Activated naive CD8-positive, alpha-beta T cell treated with anti-CD3 and anti-CD28 coated beads, Interleukin-2, amount 10 ng/mL, durations not matched to agents 7 days and 5 days (primary cell): ENCODE measurements around the gene CROCC2. TPM values are rescaled to one million over a fixed set of nuclear protein-coding genes. Genes with fewer than 3 reads are reported as not detected.

Source experiments
- ATAC-seq: fragments of 150-1000 bp; cut with Tn5 transposase; one replicate; pipeline ENCODE4 v1.10.0; 2021; ENCODE audit warnings: low read depth, moderate library complexity
- POLR2A ChIA-PET: fragments of 350-600 bp; sonication (Branson Sonifier 250); formaldehyde crosslinking; loops from one replicate; lab custom pipeline; 2021; ENCODE audit warnings: antibody characterized with exemption; lab: Charles Lee
- DNase-seq: peaks from one replicate; pipeline ENCODE4 v3.0.0; 2021
- H3K27ac Mint-ChIP-seq: one replicate; pipeline ENCODE4 v1.8.0; 2022; ENCODE audit warnings: mild to moderate bottlenecking, mixed read lengths
- H3K27me3 Mint-ChIP-seq: one replicate; pipeline ENCODE4 v1.8.0; 2022; ENCODE audit warnings: mild to moderate bottlenecking, moderate library complexity, mixed read lengths
- H3K36me3 Mint-ChIP-seq: one replicate; pipeline ENCODE4 v1.8.0; 2021; ENCODE audit warnings: mild to moderate bottlenecking, mixed read lengths
- H3K4me1 Mint-ChIP-seq: one replicate; pipeline ENCODE4 v1.8.0; 2021; ENCODE audit warnings: mixed read lengths
- H3K4me3 Mint-ChIP-seq: one replicate; pipeline ENCODE4 v1.8.0; 2022; ENCODE audit warnings: mild to moderate bottlenecking, moderate library complexity, mixed read lengths
- H3K9me3 Mint-ChIP-seq: one replicate; pipeline ENCODE4 v1.8.0; 2021; ENCODE audit warnings: mixed read lengths
- total RNA-seq, 2 experiments: library from RNA; stranded (reverse); gene quantifications; one replicate each; pipeline ENCODE4 v1.2.3, GENCODE V29; 2021

CROCC2 gene
- total RNA-seq, 2 experiments from 2014 or later: not detected

DNA sequence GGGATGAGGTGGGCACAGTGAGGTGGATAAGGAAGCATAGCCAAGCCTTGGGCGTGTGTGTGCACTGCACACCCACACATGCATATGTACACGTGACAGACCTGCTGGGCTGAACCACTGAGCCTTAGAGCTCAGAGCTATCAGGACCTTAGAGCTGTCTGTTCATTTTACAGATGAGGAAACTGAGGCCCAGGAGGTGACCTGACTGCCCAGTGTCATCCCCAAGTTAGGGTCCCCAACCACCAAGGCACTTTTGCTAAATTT lies 84.1 kb downstream of the CROCC2 start:
- POLR2A ChIA-PET: no interaction called here
- no peak for DNase-seq
- Mint-ChIP-seq H3K9me3 (no peaks in the 10 kb centered on the region), H3K4me3 (no peak overlapping the region), H3K27me3 (no peaks in the 10 kb centered on the region), H3K27ac (no peak overlapping the region), H3K4me1 (no peaks in the 10 kb centered on the region), H3K36me3 (no peaks in the 10 kb centered on the region)
- ATAC-seq: no peak

- Mint-ChIP-seq H3K36me3 (no peaks in the 10 kb centered on the region), H3K4me1 (no peaks in the 10 kb centered on the region), H3K4me3 (no peak overlapping the region), H3K27ac (no peak overlapping the region), H3K9me3 (no peaks in the 10 kb centered on the region), H3K27me3 (no peaks in the 10 kb centered on the region)
- no peak for ATAC-seq
- POLR2A ChIA-PET: no interaction called here
- DNase-seq: no peak
Measured at GRCh38 chr2:240990726-240991377, 84.7 kb downstream of the CROCC2 start.

DNA sequence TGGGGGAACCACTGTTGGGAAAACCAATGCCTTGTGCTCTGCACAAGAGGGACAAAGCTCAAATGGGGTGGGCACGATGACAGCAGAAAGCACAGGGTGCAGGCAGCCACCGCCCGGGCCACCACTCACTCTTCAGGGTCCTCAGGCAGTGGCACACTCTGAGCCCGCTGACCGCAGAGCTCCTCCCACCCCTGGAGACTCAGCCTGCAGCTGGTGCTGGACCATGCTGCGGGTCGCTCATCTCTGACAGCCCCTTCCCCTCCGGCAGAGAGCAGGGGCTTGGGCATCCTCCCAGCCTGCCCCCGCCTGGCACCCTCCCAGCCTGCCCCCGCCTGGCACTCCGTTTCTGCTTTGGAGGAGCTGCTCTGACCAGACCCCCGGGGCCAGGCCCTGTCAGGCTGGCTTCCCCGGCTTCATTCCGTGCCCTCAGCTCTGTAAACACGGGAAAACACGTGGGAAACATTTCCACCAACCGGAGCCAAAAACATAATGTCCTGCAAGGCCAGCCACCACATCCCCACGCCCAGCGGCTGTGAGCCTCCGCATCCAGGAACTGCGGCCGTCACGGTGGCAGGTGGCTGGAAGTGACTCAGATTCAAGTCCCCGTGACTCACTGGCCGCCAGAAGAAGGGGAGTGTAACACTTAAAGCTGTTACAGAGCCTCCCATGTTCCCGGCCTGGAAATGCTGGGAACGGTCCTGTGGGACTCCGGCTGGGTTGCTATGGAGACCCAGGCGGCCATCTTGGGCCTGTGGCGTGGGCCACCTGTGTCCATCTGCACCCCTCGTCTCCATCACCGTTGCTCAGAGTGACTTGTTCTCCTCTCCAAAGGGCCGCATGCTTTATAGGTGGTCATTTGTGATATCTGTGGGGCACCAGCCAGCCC lies 85.5 kb downstream of the CROCC2 start:
- no peak overlapping the region for H3K4me3 Mint-ChIP-seq
- no peaks in the 10 kb centered on the region for H3K27me3 Mint-ChIP-seq
- no peaks in the 10 kb centered on the region for H3K9me3 Mint-ChIP-seq
- no peaks in the 10 kb centered on the region for H3K36me3 Mint-ChIP-seq
- no peaks in the 10 kb centered on the region for H3K4me1 Mint-ChIP-seq
- ATAC-seq: no peak
- POLR2A ChIA-PET: no interaction called here
- DNase-seq: no peak
- no peak overlapping the region for H3K27ac Mint-ChIP-seq

DNA sequence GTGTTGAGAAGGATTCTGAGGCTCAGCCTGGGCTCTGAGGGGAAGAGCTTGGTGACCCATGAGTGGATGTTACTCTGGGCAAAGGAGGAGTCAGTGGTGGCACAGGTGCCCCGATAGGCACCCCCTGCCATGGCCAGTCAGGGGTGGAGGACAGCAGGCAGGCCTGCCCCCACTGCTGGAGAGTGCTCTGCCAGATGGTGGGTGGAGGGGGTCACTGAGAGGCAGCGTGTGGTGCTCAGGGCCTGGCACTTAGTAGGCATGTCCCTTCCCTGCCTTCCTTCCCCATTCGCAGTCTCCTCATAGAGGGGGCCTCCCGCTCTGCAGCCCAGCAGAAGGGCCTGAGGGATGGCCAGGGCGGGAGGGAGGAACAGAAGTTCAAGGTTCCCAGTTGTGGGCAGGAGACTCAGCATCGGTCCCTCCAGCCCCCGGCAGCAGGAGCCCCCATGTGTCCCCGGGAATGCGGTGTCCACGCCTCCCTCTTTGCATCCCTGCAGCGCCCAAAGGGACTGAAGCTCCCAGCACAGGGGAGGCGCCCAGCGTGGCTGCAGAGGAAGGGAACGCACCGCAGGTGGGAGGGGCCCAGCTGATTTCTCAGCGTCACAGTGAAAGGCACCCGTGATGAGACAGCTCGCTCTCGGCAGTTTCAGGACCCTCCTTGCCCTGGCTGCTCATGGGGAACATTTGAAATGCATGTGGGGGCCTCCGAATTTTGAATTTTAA lies 86.6 kb downstream of the CROCC2 start:
- DNase-seq (no peak), ATAC-seq (no peak)
- POLR2A ChIA-PET: no interaction called here
- no peak overlapping the region for H3K4me3 Mint-ChIP-seq
- H3K27me3 Mint-ChIP-seq: peaks cover 4% of the 10 kb centered on the region
- no peaks in the 10 kb centered on the region for H3K9me3 Mint-ChIP-seq
- no peaks in the 10 kb centered on the region for H3K36me3 Mint-ChIP-seq
- H3K4me1 Mint-ChIP-seq: peaks cover 3% of the 10 kb centered on the region
- H3K27ac Mint-ChIP-seq: no peak overlapping the region

DNA sequence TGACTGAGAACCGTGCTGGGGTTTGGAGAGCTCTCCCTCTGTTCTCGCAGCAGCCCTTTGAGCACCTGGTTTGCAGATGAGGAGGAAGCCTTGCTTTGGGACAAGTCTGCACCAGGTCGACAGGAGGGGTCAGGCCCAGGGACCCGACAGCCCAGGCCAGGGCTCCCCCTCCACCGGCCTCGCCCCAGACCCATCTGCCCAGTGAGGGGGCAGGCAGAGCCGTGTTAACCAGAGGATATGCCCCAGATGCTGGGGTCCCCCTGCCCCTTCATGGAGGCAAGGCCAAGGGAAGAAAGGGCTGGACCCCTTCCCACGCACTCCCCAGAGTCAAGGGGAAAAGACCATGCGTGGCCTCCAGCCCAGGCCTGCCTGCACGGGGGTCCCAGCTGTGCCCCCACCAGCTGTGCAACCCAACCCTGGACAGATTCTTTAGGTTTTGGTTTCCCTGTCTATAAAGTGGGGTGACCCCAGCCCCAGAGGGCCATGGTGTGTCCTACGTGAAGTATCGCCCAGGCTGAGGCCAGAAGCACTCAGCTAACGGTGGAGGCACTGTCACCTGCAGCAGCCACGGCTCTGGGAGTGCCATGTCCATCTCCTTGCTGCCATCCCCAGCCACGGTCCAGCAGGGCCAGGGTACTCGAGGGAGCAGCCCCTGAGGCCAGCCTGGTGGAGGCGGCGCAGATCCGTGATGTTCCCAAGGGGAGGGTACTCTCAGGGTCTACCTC lies 87.5 kb downstream of the CROCC2 start:
- DNase-seq (no peak), ATAC-seq (no peak)
- POLR2A ChIA-PET: interaction anchor here (1.3 kb wide), 1 partner anchor 16 kb away, joined by 3 read pairs; no protein-coding TSS in a partner anchor
- no peak overlapping the region for H3K4me3 Mint-ChIP-seq
- H3K4me1 Mint-ChIP-seq: peaks cover 3% of the 10 kb centered on the region
- H3K36me3 Mint-ChIP-seq: no peaks in the 10 kb centered on the region
- H3K27ac Mint-ChIP-seq: no peak overlapping the region
- H3K27me3 Mint-ChIP-seq: peaks cover 4% of the 10 kb centered on the region
- H3K9me3 Mint-ChIP-seq: no peaks in the 10 kb centered on the region

DNA sequence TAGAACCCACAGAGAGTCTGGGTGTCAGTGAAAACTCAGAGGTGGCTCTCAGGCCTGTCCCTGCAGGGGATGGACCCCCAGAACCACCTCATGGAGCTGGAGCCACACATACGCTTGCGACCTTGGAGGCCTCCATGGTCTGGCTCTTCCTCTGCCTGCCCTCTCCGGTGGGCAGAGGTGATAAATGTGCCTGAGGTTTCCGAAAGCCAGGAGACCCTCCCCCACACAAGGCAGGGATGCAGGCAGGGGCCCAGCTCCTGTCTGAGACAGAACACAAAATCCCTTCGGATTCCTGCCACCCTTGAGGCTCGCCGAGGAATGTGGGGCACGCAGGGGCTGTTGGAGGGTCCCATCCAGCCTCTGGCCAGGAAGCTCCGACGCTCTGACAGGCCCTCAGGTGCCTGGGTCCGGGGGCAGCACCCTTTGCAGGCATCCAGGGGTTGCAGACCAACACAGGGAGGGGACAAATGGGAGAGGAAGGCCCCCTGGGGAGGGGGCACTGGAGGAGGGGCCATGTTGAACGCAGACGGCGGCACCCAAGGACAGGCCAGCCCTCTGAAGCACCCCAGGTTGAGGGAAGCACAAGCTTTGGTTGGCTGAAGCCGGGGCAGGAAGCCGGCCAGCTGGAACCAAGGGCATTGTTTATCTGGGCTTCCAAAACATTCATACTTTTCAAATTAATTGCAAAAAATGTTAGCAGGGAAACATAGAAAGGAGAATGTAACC lies 88.2 kb downstream of the CROCC2 start:
- Mint-ChIP-seq H3K27ac (no peak overlapping the region), H3K9me3 (no peaks in the 10 kb centered on the region), H3K27me3 (peaks cover 4% of the 10 kb centered on the region), H3K36me3 (no peaks in the 10 kb centered on the region), H3K4me3 (no peak overlapping the region), H3K4me1 (peaks cover 3% of the 10 kb centered on the region)
- POLR2A ChIA-PET: interaction anchor here (1.3 kb wide), 1 partner anchor 15 kb away, joined by 3 read pairs; no protein-coding TSS in a partner anchor
- DNase-seq (no peak), ATAC-seq (no peak)

DNA sequence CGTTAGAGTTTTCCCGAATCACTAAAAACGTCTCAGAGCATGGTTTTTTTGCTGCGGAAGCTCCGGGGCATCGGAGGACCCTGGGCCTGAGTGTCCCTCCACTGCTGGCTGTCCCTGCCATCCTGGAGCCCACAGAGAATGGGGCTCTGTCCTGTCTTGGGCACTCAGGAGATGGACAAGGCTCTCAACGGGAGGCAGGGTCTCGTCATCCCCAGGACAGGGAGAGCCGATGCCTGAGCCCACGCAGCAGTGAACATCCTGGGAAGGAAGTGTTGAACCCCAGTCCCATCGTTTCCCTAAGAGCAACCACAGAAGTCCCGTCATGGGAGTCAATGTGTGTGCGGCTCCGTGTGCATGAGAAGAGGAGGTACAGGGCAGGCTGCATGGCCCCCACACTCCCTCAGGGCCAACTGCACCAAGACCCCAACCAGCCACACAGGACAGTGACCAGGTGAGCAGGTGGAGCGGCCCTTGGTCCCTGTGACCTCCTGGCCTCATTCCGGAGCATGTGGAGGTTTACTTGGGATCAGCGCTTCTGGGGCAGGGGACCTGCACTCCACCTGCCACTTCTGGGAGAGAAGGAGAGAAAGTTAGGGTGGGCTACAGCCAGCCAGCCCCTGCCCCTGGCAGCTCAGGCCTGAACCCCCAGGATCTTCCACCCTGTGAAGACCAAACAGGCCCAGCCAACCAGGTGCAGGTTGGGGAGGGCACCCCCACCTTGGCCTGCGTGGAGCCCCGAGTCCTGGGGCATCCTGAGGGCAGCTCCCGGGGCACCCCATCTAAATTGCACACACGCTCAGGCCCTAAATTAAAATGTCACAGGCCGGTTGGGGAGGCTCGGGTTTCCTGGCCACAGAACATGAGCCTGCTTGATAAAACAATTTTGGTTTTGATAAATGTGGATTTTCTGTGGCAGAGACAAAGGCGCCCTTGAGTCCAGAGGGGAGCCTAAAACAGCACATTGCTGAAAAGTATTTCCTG lies 89.2 kb downstream of the CROCC2 start:
- Mint-ChIP-seq H3K36me3 (no peaks in the 10 kb centered on the region), H3K9me3 (no peaks in the 10 kb centered on the region), H3K4me3 (no peak overlapping the region), H3K27me3 (peaks cover 12% of the 10 kb centered on the region), H3K27ac (no peak overlapping the region), H3K4me1 (peaks cover 3% of the 10 kb centered on the region)
- no peak for ATAC-seq
- POLR2A ChIA-PET: interaction anchor here (1.3 kb wide), 1 partner anchor 14 kb away, joined by 3 read pairs; no protein-coding TSS in a partner anchor
- DNase-seq: no peak

- H3K9me3 Mint-ChIP-seq: no peaks in the 10 kb centered on the region
- no peak for DNase-seq
- no peak for ATAC-seq
- peaks cover 12% of the 10 kb centered on the region for H3K27me3 Mint-ChIP-seq
- no peak overlapping the region for H3K4me3 Mint-ChIP-seq
- H3K4me1 Mint-ChIP-seq: peaks cover 3% of the 10 kb centered on the region
- no peaks in the 10 kb centered on the region for H3K36me3 Mint-ChIP-seq
- no peak overlapping the region for H3K27ac Mint-ChIP-seq
- POLR2A ChIA-PET: no interaction called here
Measured at GRCh38 chr2:240996161-240996833, 90.2 kb downstream of the CROCC2 start.

GRCh38 chr2:240996834-240997140 lies 90.7 kb downstream of the CROCC2 start:
- H3K4me3 Mint-ChIP-seq: no peak overlapping the region
- no peak overlapping the region for H3K27ac Mint-ChIP-seq
- H3K4me1 Mint-ChIP-seq: peaks cover 3% of the 10 kb centered on the region
- H3K36me3 Mint-ChIP-seq: no peaks in the 10 kb centered on the region
- ATAC-seq (no peak), DNase-seq (no peak)
- POLR2A ChIA-PET: no interaction called here
- H3K9me3 Mint-ChIP-seq: no peaks in the 10 kb centered on the region
- peaks cover 12% of the 10 kb centered on the region for H3K27me3 Mint-ChIP-seq

GRCh38 chr2:240997141-240997855 lies 91.2 kb downstream of the CROCC2 start:
- Mint-ChIP-seq H3K27ac (no peak overlapping the region), H3K4me3 (no peak overlapping the region), H3K36me3 (no peaks in the 10 kb centered on the region), H3K4me1 (peaks cover 3% of the 10 kb centered on the region), H3K9me3 (no peaks in the 10 kb centered on the region), H3K27me3 (peaks cover 12% of the 10 kb centered on the region)
- POLR2A ChIA-PET: no interaction called here
- DNase-seq: no peak
- no peak for ATAC-seq
